Endothelial cell of umbilical vein (primary cell): Measurements from ENCODE around the gene LARP7.

Experiments
- CTCF ChIP-seq, 2 donors: IDR thresholded peaks; 1 replicate in 1 of 2; 2 replicates in 1 of 2; pipeline ENCODE4 v1.5.1; 2011; ENCODE audit warnings: low read length in 2 of 2, mild to moderate bottlenecking in 2 of 2, moderate library complexity in 2 of 2, control low read depth in 1 of 2, inconsistent platforms in 1 of 2, low read depth in 1 of 2; ENCODE audit not compliant: insufficient read depth in 1 of 2; ENCODE audit errors: extremely low read depth in 1 of 2
- EZH2 ChIP-seq: IDR thresholded peaks from 2 replicates; pipeline ENCODE4 v1.6.1; 2012; ENCODE audit warnings: borderline replicate concordance, low read depth, mild to moderate bottlenecking, moderate library complexity, low read length, inconsistent platforms; ENCODE audit not compliant: severe bottlenecking

GRCh38 chr4:112674376-112674775 is 37.4 kb downstream of the LARP7 start:
- TF ChIP-seq EZH2 (no peak), CTCF (IDR thresholded peaks at IDR 0.05; ENCODE audit: extremely low read depth in 1 of 2, insufficient read depth in 1 of 2, low read depth in 1 of 2, low read length in 2 of 2) (no peak)
